PC-9 (cell line): ENCODE results near the gene MMP24OS. TPM values are rescaled to one million over a fixed set of nuclear protein-coding genes. Genes with fewer than 3 reads are reported as not detected.

Source experiments
- BruUV-seq: library from RNA; stranded (reverse); fragments of 400-500 nt; replicated peaks from 2 replicates; lab custom pipeline; 2021; lab: Mats Ljungman, UMichigan
- CTCF ChIA-PET: fragments of 300-600 bp; sonication (Branson Sonifier 250); formaldehyde crosslinking; loops from one replicate; lab custom pipeline; 2022; ENCODE audit warnings: antibody characterized with exemption; lab: Charles Lee
- POLR2A ChIA-PET: fragments of 300-600 bp; sonication (Branson Sonifier 250); formaldehyde crosslinking; loops from one replicate; lab custom pipeline; 2022; ENCODE audit warnings: antibody characterized with exemption; ENCODE audit not compliant: unreplicated experiment; lab: Charles Lee
- DNase-seq, 2 experiments: peaks; one replicate each; pipeline versions ENCODE4 v3.0.0 to v3.0.0-alpha.2; 2015 to 2022; ENCODE audit warnings: mixed read lengths in 1 of 2
- H2AFZ ChIP-seq: fragments of 200-600 bp; sonication (generic); 2 replicates; pipeline ENCODE4 v1.8.1; 2017; ENCODE audit warnings: antibody characterized with exemption
- H3F3A ChIP-seq: fragments of 200-600 bp; sonication (generic); 2 replicates; pipeline ENCODE4 v1.8.1; 2017; ENCODE audit warnings: antibody characterized with exemption, mild to moderate bottlenecking, low read depth; ENCODE audit not compliant: insufficient read depth
- H3K27ac ChIP-seq: fragments of 200-600 bp; sonication (generic); 2 replicates; pipeline ENCODE4 v1.6.1; 2016; ENCODE audit warnings: mixed run types
- H3K27me3 ChIP-seq: fragments of 200-600 bp; sonication (generic); 2 replicates; pipeline ENCODE4 v1.6.1; 2016; ENCODE audit warnings: low read depth, mixed run types; ENCODE audit not compliant: insufficient read depth
- H3K36me3 ChIP-seq: fragments of 200-600 bp; sonication (generic); 2 replicates; pipeline ENCODE4 v1.6.1; 2016; ENCODE audit warnings: low read depth, mixed run types
- H3K4me1 ChIP-seq: fragments of 200-600 bp; sonication (generic); replicated peaks from 2 replicates; pipeline ENCODE4 v1.6.1; 2016; ENCODE audit warnings: mixed run types; ENCODE audit not compliant: insufficient read depth
- H3K4me2 ChIP-seq: fragments of 200-600 bp; sonication (generic); 2 replicates; pipeline ENCODE4 v1.6.1; 2017; ENCODE audit warnings: mixed run types
- H3K4me3 ChIP-seq: fragments of 200-600 bp; sonication (generic); 2 replicates; pipeline ENCODE4 v1.6.1; 2016; ENCODE audit warnings: mixed run types
- H3K79me2 ChIP-seq: fragments of 200-600 bp; sonication (generic); 2 replicates; pipeline ENCODE4 v1.6.1; 2017; ENCODE audit warnings: low read depth, mixed run types
- H3K9me2 ChIP-seq: fragments of 200-600 bp; sonication (generic); 2 replicates; pipeline ENCODE4 v1.8.1; 2017; ENCODE audit warnings: mild to moderate bottlenecking; ENCODE audit not compliant: insufficient read depth
- H3K9me3 ChIP-seq: fragments of 200-600 bp; sonication (generic); 2 replicates; pipeline ENCODE4 v1.8.1; 2016; ENCODE audit warnings: low read depth; ENCODE audit not compliant: insufficient read depth
- H4K20me1 ChIP-seq: fragments of 200-600 bp; sonication (generic); 2 replicates; pipeline ENCODE4 v1.8.1; 2017; ENCODE audit not compliant: insufficient read depth
- CTCF ChIP-seq: fragments of 200-600 bp; sonication (generic); conservative IDR thresholded peaks from 2 replicates; pipeline ENCODE4 v1.6.1; 2017; ENCODE audit warnings: mixed run types, antibody characterized with exemption, mild to moderate bottlenecking, moderate library complexity
- EZH2 ChIP-seq: fragments of 200-600 bp; sonication (generic); IDR thresholded peaks from 2 replicates; pipeline ENCODE4 v1.8.0; 2017; ENCODE audit warnings: antibody characterized with exemption, low read depth
- intact Hi-C: fragments of 100-400 bp; cut with micrococcal nuclease; formaldehyde crosslinking; loops from one replicate; pipeline ENCODE4 v1.10.0; 2022; ENCODE audit not compliant: unreplicated experiment
- total RNA-seq: library from RNA; stranded (reverse); gene quantifications from 2 replicates; pipeline ENCODE4 v1.2.3, GENCODE V29; 2021

MMP24OS gene
- total RNA-seq, 1 experiment from 2014 or later: 59.3 TPM

GRCh38 chr20:35238735-35239134 lies 39.2 kb downstream of the MMP24OS start:
- no peaks in the 10 kb centered on the region for H3K9me3 ChIP-seq
- no peak overlapping the region for H3K4me3 ChIP-seq
- no peak overlapping the region for H2AFZ ChIP-seq
- no peak for DNase-seq
- ChIA-PET POLR2A (interaction anchor here (0.7 kb wide), 1 partner anchor 1223 kb away, joined by 7 read pairs; no protein-coding TSS in a partner anchor), CTCF (no interaction called here)
- no peaks in the 10 kb centered on the region for H3K79me2 ChIP-seq
- no peaks in the 10 kb centered on the region for H4K20me1 ChIP-seq
- intact Hi-C loops: no loop called here
- H3K4me1 ChIP-seq: no peaks in the 10 kb centered on the region
- no peak overlapping the region for H3K4me2 ChIP-seq
- no peak for TF ChIP-seq EZH2
- H3K27ac ChIP-seq: no peak overlapping the region
- no peaks in the 10 kb centered on the region for H3K36me3 ChIP-seq
- H3F3A ChIP-seq: no peaks in the 10 kb centered on the region
- no TSS peak for BruUV-seq
- H3K9me2 ChIP-seq: no peaks in the 10 kb centered on the region
- no peaks in the 10 kb centered on the region for H3K27me3 ChIP-seq

- Histone ChIP-seq H3K9me2 (no peaks in the 10 kb centered on the region), H3K4me1 (no peaks in the 10 kb centered on the region), H3K4me2 (no peak overlapping the region), H3K27ac (no peak overlapping the region), H3K9me3 (no peaks in the 10 kb centered on the region), H2AFZ (no peak overlapping the region), H3K36me3 (no peaks in the 10 kb centered on the region), H3K27me3 (no peaks in the 10 kb centered on the region), H4K20me1 (no peaks in the 10 kb centered on the region), H3F3A (no peaks in the 10 kb centered on the region), H3K4me3 (no peak overlapping the region), H3K79me2 (no peaks in the 10 kb centered on the region)
- ChIA-PET POLR2A (no interaction called here), CTCF (no interaction called here)
- no peak for DNase-seq
- TF ChIP-seq CTCF: no peak
- TF ChIP-seq EZH2: no peak
- BruUV-seq: no TSS peak
- intact Hi-C loops: no loop called here
These were observed 39.8 kb downstream of the MMP24OS start for GRCh38 chr20:35238170-35238569.

- H3K36me3 ChIP-seq: no peaks in the 10 kb centered on the region
- no peaks in the 10 kb centered on the region for H4K20me1 ChIP-seq
- no peak for DNase-seq
- H3K9me3 ChIP-seq: no peaks in the 10 kb centered on the region
- no peaks in the 10 kb centered on the region for H3K4me1 ChIP-seq
- TF ChIP-seq EZH2 (no peak), CTCF (no peak)
- no TSS peak for BruUV-seq
- no peaks in the 10 kb centered on the region for H3K9me2 ChIP-seq
- H3K27me3 ChIP-seq: no peaks in the 10 kb centered on the region
- H3K27ac ChIP-seq: no peak overlapping the region
- ChIA-PET CTCF (no interaction called here), POLR2A (no interaction called here)
- H3F3A ChIP-seq: no peaks in the 10 kb centered on the region
- H2AFZ ChIP-seq: no peak overlapping the region
- H3K4me2 ChIP-seq: no peak overlapping the region
- intact Hi-C loops: no loop called here
- H3K4me3 ChIP-seq: no peak overlapping the region
- H3K79me2 ChIP-seq: no peaks in the 10 kb centered on the region
These were observed 40.4 kb downstream of the MMP24OS start for GRCh38 chr20:35237486-35237885.

GRCh38 chr20:35235881-35236280 lies 42.0 kb downstream of the MMP24OS start:
- Histone ChIP-seq H3K9me3 (no peaks in the 10 kb centered on the region), H3K4me2 (no peak overlapping the region), H3K9me2 (no peaks in the 10 kb centered on the region), H4K20me1 (no peaks in the 10 kb centered on the region), H3K27ac (no peak overlapping the region), H3K36me3 (no peaks in the 10 kb centered on the region), H3K79me2 (no peaks in the 10 kb centered on the region), H2AFZ (no peak overlapping the region), H3K27me3 (no peaks in the 10 kb centered on the region), H3K4me1 (no peaks in the 10 kb centered on the region), H3K4me3 (no peak overlapping the region), H3F3A (no peaks in the 10 kb centered on the region)
- ChIA-PET POLR2A (no interaction called here), CTCF (no interaction called here)
- intact Hi-C loops: no loop called here
- DNase-seq: no peak
- no TSS peak for BruUV-seq
- no peak for TF ChIP-seq CTCF
- no peak for TF ChIP-seq EZH2
